ENCODE measurements around the gene SLC25A33. TPM values are rescaled to one million over a fixed set of nuclear protein-coding genes. Genes with fewer than 3 reads are reported as not detected.

Gene SLC25A33
- total RNA-seq, 1 experiment from 2014 or later: 9.4 TPM

GRCh38 chr1:9599741-9600140 lies 60.5 kb downstream of the SLC25A33 start:
- Mint-ChIP-seq H3K4me3 (no peak overlapping the region), H3K27ac (no peak overlapping the region), H3K27me3 (ENCODE audit: low read depth) (no peaks in the 10 kb centered on the region), H3K36me3 (ENCODE audit: insufficient read depth in 1 of 3, low read depth in 3 of 3) (peaks cover 13 to 48% (median 43%) of the 10 kb centered on the region in 3 experiments; a peak in 6 of 7 replicates), H3K4me1 (no peaks in the 10 kb centered on the region), H3K9me3 (no peaks in the 10 kb centered on the region)
- no peak overlapping the region for H2AK5ac ChIP-seq (ENCODE audit: insufficient read length, low read length)
- peaks cover 2% of the 10 kb centered on the region for H3K79me1 ChIP-seq (ENCODE audit: insufficient read depth, low read depth, low read length, poor library complexity, severe bottlenecking)
- H3K4me2 ChIP-seq (ENCODE audit: insufficient read depth, insufficient read length, low read length): no peak overlapping the region
- H3K18ac ChIP-seq (ENCODE audit: insufficient read length, low read depth, low read length): no peak overlapping the region
- no peak overlapping the region for H2BK20ac ChIP-seq (ENCODE audit: low read depth, low read length, poor library complexity, severe bottlenecking)
- H2BK120ac ChIP-seq (ENCODE audit: low read depth, low read length, poor library complexity, severe bottlenecking): no peak overlapping the region
- H4K91ac ChIP-seq (ENCODE audit: insufficient read length, low read depth, low read length): no peak overlapping the region
- no peaks in the 10 kb centered on the region for H3K27me3 ChIP-seq (ENCODE audit: insufficient read depth, low read length)
- no peak overlapping the region for H4K8ac ChIP-seq (replicated peaks; ENCODE audit: insufficient read length, low read depth, low read length)
- H2AFZ ChIP-seq (ENCODE audit: low read length): no peak overlapping the region
- H3K14ac ChIP-seq (ENCODE audit: insufficient read depth, low read length): no peak overlapping the region
- no peaks in the 10 kb centered on the region for H3K79me2 ChIP-seq (ENCODE audit: insufficient read depth, low read length)
- no peak for TF ChIP-seq CTCF (conservative IDR thresholded peaks at IDR 0.05)
- no CpG with 5 or more reads among the region's 10 CpGs for WGBS (ENCODE audit: extremely low coverage, insufficient read length, low lambda C conversion rate)
- H3K4me1 ChIP-seq (ENCODE audit: insufficient read depth, low read length): no peaks in the 10 kb centered on the region
- H2BK5ac ChIP-seq (ENCODE audit: insufficient read length, low read length): no peak overlapping the region
- H2BK15ac ChIP-seq (ENCODE audit: low read depth, low read length): no peak overlapping the region
- no peak overlapping the region for H3K56ac ChIP-seq (ENCODE audit: insufficient read length, low read depth, low read length)
- DNase-seq: no peak
- H3K23me2 ChIP-seq (ENCODE audit: insufficient read length, low read depth, low read length, poor library complexity, severe bottlenecking): no peaks in the 10 kb centered on the region
- H3K4ac ChIP-seq (ENCODE audit: low read depth, low read length): no peak overlapping the region
- no peak overlapping the region for H2BK12ac ChIP-seq (ENCODE audit: insufficient read length, low read depth, low read length)
- no peak overlapping the region for H3K9ac ChIP-seq (ENCODE audit: extremely low read depth, insufficient read length, low read length)
- no peak overlapping the region for H3K27ac ChIP-seq (ENCODE audit: insufficient read length, low read depth, low read length)
- H3K23ac ChIP-seq (ENCODE audit: insufficient read length, low read depth, low read length): no peak overlapping the region
- no peak overlapping the region for H4K5ac ChIP-seq (ENCODE audit: insufficient read length, low read depth, low read length)
- no peaks in the 10 kb centered on the region for H3K9me3 ChIP-seq (ENCODE audit: control insufficient read depth, low read depth, low read length)
- no peaks in the 10 kb centered on the region for H4K20me1 ChIP-seq (ENCODE audit: control insufficient read depth, insufficient read depth, insufficient read length)
- no peak overlapping the region for H3T11ph ChIP-seq (ENCODE audit: low read length)

All from H9 (cell line).